Pons (tissue), 1 donor: ENCODE measurements around the gene NEDD4L.

Experiments
- DNase-seq: peaks from one replicate; pipeline ENCODE4 v3.0.0-alpha.2; 2016; ENCODE audit warnings: low spot score

Gene NEDD4L

DNA sequence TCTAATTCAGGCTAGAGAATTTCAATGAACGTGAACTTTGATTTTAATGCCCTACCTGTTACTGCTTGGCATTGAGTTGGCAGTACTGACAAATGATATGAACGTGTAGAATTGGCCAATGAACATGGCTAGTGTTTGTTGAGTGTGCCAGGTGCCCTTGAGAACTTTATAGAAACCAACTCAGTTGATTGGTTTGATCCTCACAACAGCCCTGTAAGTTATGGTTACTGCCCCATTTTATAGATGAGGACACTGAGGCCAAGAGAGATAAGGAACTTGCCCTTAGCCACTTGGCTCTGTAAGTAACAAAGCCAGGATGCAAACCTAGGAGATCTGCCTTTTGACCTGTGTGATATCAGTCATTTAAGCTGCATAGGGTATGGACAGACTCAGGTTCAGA is 275.7 kb downstream of the NEDD4L start:
- DNase-seq, result no peak

GRCh38 chr18:58320907-58321561 is 277.0 kb downstream of the NEDD4L start:
- DNase-seq, result no peak

DNA sequence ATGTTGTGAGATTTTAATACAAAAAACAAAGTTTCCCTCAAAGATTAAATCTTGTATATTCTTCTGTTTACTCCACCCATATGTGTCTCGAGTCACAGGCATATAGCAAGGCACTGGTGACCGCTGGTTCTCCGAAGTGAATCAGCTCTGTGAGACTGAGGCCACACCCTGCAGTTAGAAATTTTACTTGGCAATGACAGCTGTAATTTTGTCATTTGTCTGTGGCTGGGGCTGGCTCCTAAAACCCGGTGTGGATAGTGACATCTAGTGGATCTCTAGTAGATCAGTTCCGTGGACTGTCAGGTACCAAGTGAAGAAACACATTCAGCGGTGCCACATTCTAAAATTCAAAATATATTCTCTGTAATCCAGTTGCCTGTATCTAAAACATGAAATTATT is 278.0 kb downstream of the NEDD4L start:
- peak; percentile 63 for DNase-seq

DNA sequence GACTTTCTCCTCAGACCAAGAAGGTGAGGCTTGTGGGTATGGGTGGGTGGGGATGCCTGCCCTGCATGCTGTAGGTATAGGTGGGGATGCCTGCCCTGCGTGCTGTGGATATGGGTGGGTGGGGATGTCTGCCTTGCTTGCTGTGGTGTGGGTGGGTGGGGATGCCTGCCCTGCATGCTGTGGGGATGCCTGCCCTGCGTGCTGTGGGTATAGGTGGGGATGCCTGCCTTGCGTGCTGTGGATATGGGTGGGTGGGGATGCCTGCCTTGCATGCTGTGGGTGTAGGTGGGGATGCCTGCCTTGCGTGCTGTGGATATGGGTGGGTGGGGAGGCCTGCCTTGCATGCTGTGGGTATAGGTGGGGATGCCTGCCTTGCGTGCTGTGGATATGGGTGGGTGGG is 278.4 kb downstream of the NEDD4L start:
- no peak for DNase-seq

GRCh38 chr18:58323866-58324762 is 280.1 kb downstream of the NEDD4L start:
- DNase-seq, result no peak

DNA sequence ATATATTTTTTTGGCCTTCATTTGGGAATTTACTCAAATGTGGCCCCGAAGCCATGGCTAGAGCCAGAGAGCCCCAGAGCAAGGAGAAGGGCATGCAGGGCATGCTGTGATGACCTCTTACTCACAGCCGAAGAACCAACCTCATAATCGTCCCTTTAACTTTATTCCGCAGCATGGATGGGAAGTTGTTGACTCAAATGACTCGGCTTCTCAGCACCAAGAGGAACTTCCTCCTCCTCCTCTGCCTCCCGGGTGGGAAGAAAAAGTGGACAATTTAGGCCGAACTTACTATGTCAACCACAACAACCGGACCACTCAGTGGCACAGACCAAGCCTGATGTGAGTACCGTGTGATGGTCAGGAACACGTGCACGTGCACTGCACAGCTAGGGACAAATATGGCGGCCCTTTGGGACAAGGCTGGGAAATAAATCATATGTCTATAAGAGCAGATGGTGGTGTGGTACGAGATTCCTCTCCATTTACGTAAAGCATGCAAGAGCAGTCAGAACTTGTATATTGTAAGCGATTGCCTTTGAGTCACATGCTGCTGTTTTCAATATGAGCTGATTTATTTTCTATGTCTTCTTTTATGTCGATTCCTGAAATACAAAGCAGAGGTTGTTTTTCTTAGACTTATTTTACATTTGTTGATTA is 280.9 kb downstream of the NEDD4L start:
- no peak for DNase-seq

GRCh38 chr18:58325494-58325893 is 281.5 kb downstream of the NEDD4L start:
- no peak for DNase-seq

GRCh38 chr18:58334061-58334460 is 290.0 kb downstream of the NEDD4L start:
- DNase-seq, result no peak

GRCh38 chr18:58335223-58335622 is 291.2 kb downstream of the NEDD4L start:
- no peak for DNase-seq

GRCh38 chr18:58335821-58336220 is 291.8 kb downstream of the NEDD4L start:
- no peak for DNase-seq

- no peak for DNase-seq
These were observed 292.6 kb downstream of the NEDD4L start for GRCh38 chr18:58336605-58337004.

DNA sequence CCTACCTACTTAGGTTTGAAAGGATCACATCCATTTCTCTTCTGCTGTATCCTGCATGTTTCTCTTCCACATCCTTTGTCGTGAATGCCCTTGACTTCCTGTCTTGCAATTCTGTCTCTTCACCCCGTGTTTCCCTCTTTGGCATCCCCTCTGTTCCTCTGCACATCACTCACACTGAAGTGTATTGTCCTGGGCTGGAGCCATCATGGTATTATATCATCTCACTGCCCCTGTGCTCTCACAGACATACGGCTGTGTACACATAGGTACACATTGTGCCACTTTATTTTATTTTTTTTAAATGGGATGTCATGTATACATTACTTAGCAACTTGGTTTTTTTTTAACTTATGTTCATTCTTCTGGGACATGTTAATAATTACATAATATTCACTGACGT is 293.3 kb downstream of the NEDD4L start:
- no peak for DNase-seq

DNA sequence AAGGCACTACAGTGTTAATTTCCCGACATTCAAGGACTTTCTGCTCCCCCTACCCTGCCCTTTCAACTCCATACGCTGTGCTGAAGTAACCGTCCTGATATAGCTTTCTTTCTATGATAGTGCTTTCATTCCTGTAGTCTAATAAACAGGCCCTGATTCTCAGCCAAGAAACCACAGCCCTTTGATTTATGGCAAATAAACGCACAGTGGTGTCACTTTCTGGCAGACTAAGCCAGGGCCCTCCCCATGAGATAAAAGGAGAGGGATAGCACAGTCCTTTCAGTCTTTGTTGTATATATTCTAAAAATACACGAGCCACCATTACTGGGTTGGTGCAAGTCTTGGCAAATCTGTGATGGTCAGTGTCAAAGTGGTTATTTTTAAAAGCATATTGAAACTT is 293.7 kb downstream of the NEDD4L start:
- peak; percentile 25 for DNase-seq

DNA sequence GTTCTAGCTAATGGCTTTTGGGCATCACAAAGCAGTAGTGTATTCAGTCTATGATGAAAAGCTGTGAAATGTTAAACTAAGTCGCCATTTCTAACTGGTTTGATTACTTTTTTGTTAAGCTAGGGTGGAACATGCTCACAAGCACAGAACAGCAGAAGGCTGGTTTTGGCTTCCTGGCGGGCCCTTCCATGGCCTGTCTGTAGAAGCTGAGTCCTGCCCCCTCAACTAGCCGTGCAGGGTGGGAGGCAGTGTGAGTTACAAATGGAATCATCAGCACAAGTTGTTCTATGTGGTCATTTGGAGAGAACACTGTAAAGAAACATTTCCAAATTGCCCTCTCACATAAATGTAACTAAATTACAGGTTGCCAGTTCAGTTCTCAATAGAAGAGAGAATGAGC is 294.1 kb downstream of the NEDD4L start:
- DNase-seq, result no peak

- DNase-seq, result no peak
These were observed 295.1 kb downstream of the NEDD4L start for GRCh38 chr18:58338961-58339592.

DNA sequence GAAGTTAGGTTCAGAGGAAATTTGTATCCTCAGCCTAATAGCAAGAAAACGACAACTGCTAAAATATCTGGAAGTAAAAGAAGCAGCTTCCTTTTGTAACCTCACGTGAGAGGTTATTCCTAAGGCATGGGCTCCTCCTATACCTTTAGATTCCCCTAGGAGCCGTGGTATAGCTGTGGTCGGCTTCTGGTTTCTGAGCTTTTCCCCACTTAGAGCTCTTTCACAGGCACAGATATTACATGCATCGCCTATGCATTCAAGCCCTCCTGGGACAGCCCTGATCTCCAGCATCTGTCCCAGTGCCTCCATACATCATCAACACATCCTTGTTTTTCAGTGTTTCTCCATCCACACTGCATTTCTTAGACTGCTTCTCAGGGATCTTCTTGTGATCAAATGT is 295.9 kb downstream of the NEDD4L start:
- DNase-seq, result no peak

DNA sequence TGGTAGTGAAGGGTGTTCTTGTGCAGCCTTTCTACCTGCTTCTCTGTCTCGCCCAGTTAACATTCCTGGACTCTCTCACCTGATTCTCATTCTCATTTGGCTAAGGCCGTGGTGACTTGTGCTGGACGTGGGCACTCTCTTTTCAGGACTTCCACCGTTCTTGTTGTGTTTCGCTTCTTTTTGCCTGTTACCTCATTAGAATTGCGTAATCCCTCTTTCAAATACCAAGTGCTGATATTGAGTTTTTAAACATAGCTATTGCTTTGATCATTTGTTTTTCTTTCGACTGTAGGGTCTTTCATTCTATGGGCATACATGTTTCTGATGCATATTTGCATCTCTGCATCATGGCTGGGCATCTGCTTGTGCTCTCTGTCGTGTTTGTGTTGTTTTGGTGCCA is 297.9 kb downstream of the NEDD4L start:
- no peak for DNase-seq

DNA sequence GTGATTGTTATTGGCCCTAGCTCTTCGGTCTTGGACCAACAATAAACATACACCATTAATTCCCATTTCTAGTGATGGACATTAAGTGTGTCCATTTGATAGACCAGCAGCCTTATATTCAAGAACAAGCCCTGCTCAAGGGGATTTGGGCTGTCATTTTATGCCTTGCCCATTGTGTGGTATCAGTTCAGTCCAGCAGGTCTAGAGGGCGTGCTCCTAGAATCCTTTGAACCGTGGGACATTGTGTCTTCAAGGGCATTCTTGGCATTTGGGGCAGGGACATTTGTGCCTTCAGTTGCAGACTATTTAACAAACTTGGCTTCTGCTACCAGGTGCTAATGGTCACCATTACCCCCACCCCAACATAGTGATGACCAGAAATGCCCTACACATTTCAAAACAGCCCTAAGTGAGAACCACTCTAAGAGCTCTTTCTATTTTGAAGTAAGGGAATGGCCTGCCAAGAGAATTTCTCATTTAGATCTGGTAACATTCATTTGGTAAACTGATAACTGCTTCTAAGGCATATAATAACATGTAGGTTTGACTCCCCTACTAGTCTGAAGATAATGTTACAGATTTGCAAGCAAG is 300.1 kb downstream of the NEDD4L start:
- no peak for DNase-seq

DNA sequence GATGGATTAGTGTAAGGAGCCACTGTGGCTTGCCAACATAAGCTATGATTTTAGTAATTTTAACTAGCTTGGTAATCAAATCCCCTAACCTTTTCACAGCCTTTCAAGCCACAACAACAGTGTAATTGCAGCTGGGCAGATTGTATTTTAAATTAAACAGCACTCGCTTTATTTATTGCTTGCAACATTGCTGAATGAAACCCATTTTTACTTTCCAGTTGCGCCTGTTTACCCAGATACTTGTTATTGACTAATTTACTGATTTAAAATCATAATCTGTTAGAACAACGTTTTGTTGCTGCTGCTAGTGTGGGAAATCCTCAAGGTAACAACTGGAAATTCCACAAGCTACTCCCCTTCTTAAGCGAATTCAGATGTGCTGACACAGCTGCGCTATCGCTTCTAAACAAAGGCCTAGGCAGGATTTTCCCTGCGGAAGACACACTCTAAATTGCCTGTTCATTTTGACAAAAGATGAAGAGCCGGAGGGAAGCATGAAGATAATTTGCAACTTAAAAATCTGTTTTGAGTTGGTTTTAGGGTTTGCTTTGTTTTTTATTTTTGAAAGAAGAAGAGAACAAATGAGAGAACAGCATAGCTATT is 300.9 kb downstream of the NEDD4L start:
- no peak for DNase-seq

- no peak for DNase-seq
These were observed 301.8 kb downstream of the NEDD4L start for GRCh38 chr18:58345875-58346274.

DNA sequence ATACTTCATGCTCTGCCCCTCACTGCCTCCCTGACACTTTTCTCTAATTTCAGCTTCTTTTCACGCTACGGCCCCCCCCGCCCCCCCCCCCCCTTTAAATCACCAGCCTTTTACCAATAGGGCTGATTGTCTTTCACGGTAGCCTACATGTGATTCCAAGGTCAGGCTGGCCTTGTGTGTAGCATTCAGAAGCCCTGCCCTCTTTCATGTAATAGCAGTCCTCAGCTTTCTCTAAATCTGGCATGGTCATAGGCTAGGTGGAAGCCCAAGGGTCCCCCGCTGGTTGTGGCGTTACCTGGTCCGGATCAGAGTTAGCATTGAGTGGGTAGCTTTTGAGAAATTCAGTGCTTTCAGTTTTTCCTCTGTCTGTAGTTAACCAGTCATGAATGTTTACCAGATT is 303.1 kb downstream of the NEDD4L start:
- no peak for DNase-seq

DNA sequence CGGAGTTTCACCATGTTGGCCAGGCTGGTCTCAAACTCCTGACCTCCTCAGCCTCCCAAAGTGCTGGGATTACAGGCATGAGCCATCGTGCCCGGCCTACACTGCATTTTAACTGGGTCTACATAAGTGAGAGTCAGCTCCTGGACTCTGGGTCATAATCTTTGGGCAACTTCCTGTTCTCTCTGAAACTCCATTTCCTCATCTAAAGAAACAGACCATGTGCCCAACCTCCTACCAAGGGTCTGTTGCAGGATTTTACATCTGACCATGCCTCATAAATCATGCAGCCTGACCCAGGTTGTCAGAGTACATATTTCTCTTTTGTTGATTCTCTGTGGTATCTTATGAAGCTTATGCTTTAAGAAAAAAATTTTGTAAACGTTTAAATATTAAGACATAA is 304.5 kb downstream of the NEDD4L start:
- no peak for DNase-seq
